Endothelial cell of umbilical vein (primary cell): Measurements from ENCODE around the gene CDK4. TPM values are rescaled to one million over a fixed set of nuclear protein-coding genes. Genes with fewer than 3 reads are reported as not detected.

Source experiments
- BruUV-seq: library from RNA; stranded (reverse); fragments of 400-500 nt; replicated peaks from 2 replicates; lab custom pipeline; 2021; lab: Mats Ljungman, UMichigan
- CTCF ChIA-PET: fragments of 300-600, 350-600 bp; sonication (Branson Sonifier 250); formaldehyde crosslinking; loops from one replicate; lab custom pipeline; 2021; ENCODE audit warnings: antibody characterized with exemption, inconsistent platforms; lab: Charles Lee
- POLR2A ChIA-PET: fragments of 300-600, 350-600 bp; sonication (Branson Sonifier 250); formaldehyde crosslinking; loops from one replicate; lab custom pipeline; 2021; ENCODE audit warnings: antibody characterized with exemption, inconsistent platforms; lab: Charles Lee
- DNase-seq: peaks from one replicate; pipeline ENCODE4 v3.0.0-alpha.2; 2011; ENCODE audit warnings: low read depth, low spot score
- FAIRE-seq: peaks from 2 replicates; lab custom pipeline; 2011; peaks lifted over from hg19 to GRCh38; lab: Jason Lieb, UNC
- H2AFZ ChIP-seq: 2 replicates; pipeline ENCODE4 v1.6.0; 2012; ENCODE audit warnings: low read depth, low read length, control low read depth, inconsistent platforms
- H3K27ac ChIP-seq: 2 replicates; pipeline ENCODE4 v1.5.1; 2011; ENCODE audit warnings: low read depth, mild to moderate bottlenecking, control low read depth, low read length, moderate library complexity; ENCODE audit not compliant: insufficient read depth
- H3K27me3 ChIP-seq, 2 experiments: 2 replicates each; pipeline versions ENCODE4 v1.6.0 to v1.6.1; 2011; ENCODE audit warnings: low read length in 2 of 2, mixed read lengths in 1 of 2; ENCODE audit not compliant: control insufficient read depth in 2 of 2, insufficient read depth in 2 of 2
- H3K36me3 ChIP-seq, 2 experiments: 2 replicates in 1 of 2; 3 replicates in 1 of 2; pipeline ENCODE4 v1.5.1; 2011; ENCODE audit warnings: low read length in 2 of 2, mild to moderate bottlenecking in 1 of 2, moderate library complexity in 1 of 2; ENCODE audit not compliant: control insufficient read depth in 2 of 2, insufficient read depth in 2 of 2; ENCODE audit errors: extremely low read depth in 1 of 2
- H3K4me1 ChIP-seq: 3 replicates; pipeline ENCODE4 v1.5.1; 2011; ENCODE audit warnings: mild to moderate bottlenecking, low read length; ENCODE audit not compliant: control insufficient read depth, insufficient read depth; ENCODE audit errors: extremely low read depth
- H3K4me2 ChIP-seq: 2 replicates; pipeline ENCODE4 v1.6.1; 2011; ENCODE audit warnings: low read length, control low read depth, mixed read lengths; ENCODE audit not compliant: insufficient read depth
- H3K4me3 ChIP-seq, 3 experiments: fragments of 200-600 bp in 1 of 3; sonication (generic), shearing (Covaris generic) in 1 of 3; replicated peaks in 1 of 3; 2 replicates each; pipeline ENCODE4 v1.5.1; 2011 to 2016; ENCODE audit warnings: control low read depth in 3 of 3, low read length in 3 of 3, mild to moderate bottlenecking in 2 of 3, inconsistent platforms in 1 of 3, low read depth in 1 of 3, moderate library complexity in 1 of 3; ENCODE audit not compliant: insufficient read depth in 1 of 3
- H3K79me2 ChIP-seq: 2 replicates; pipeline ENCODE4 v1.6.0; 2012; ENCODE audit warnings: low read length, inconsistent platforms; ENCODE audit not compliant: control insufficient read depth, insufficient read depth
- H3K9ac ChIP-seq: replicated peaks from 2 replicates; pipeline ENCODE3; 2011; ENCODE audit warnings: low read length, control low read depth; ENCODE audit not compliant: insufficient read depth; ENCODE audit errors: extremely low read depth
- H3K9me1 ChIP-seq: replicated peaks from 3 replicates; pipeline ENCODE4 v1.6.0; 2011; ENCODE audit warnings: mild to moderate bottlenecking, low read length; ENCODE audit not compliant: control insufficient read depth, insufficient read depth; ENCODE audit errors: extremely low read depth
- H3K9me3 ChIP-seq: replicated peaks from 2 replicates; pipeline ENCODE4 v1.5.1; 2012; ENCODE audit warnings: low read length, inconsistent platforms; ENCODE audit not compliant: control insufficient read depth, insufficient read depth
- H4K20me1 ChIP-seq: replicated peaks from 2 replicates; pipeline ENCODE3; 2011; ENCODE audit warnings: mild to moderate bottlenecking, low read length; ENCODE audit not compliant: control insufficient read depth, insufficient read depth; ENCODE audit errors: extremely low read depth
- EZH2 ChIP-seq: IDR thresholded peaks from 2 replicates; pipeline ENCODE4 v1.6.1; 2012; ENCODE audit warnings: borderline replicate concordance, low read depth, mild to moderate bottlenecking, moderate library complexity, low read length, inconsistent platforms; ENCODE audit not compliant: severe bottlenecking
- FOS ChIP-seq: IDR thresholded peaks from 2 replicates; pipeline ENCODE4 v1.6.1; 2011; ENCODE audit warnings: mild to moderate bottlenecking, low read length, moderate library complexity, borderline replicate concordance; ENCODE audit not compliant: insufficient read depth
- GATA2 ChIP-seq: IDR thresholded peaks from 2 replicates; pipeline ENCODE4 v1.7.0; 2011; ENCODE audit warnings: low read depth, mild to moderate bottlenecking, moderate library complexity, mixed read lengths, low read length; ENCODE audit not compliant: insufficient read length, insufficient read depth
- JUN ChIP-seq: IDR thresholded peaks from 2 replicates; pipeline ENCODE4 v1.6.1; 2011; ENCODE audit warnings: borderline replicate concordance, low read depth; ENCODE audit not compliant: insufficient read length, insufficient read depth
- MYC ChIP-seq: IDR thresholded peaks from one replicate; pipeline ENCODE4 v1.6.1; 2011; ENCODE audit warnings: mild to moderate bottlenecking, low read depth, low read length
- POLR2A ChIP-seq: IDR thresholded peaks from 2 replicates; pipeline ENCODE4 v1.6.1; 2012; ENCODE audit warnings: low read depth, mild to moderate bottlenecking, control low read depth, low read length
- dilution Hi-C: fragments of 300-500 bp; cut with MboI; formaldehyde crosslinking; loops from one replicate; pipeline ENCODE4 v1.15.0; 2019; ENCODE audit warnings: low sequenced_read_pairs; ENCODE audit not compliant: extremely low pct_ligation_motif_present
- intact Hi-C: fragments of 100-400 bp; cut with micrococcal nuclease; formaldehyde crosslinking; loops from one replicate; pipeline ENCODE4 v1.10.0; 2022
- polyA plus RNA-seq, 4 experiments: library from polyadenylated mRNA; depleted of rRNA in 3 of 4; stranded (reverse) in 3 of 4; unstranded in 1 of 4; fragments of >200 nt; gene quantifications; 2 replicates each; pipeline versions ENCODE4 v1.2.1 to v1.2.3, GENCODE V29; 2011 to 2012; ENCODE audit warnings: missing spikeins in 1 of 4
- total RNA-seq: library from RNA; stranded (reverse); gene quantifications from 2 replicates; pipeline ENCODE4 v1.2.3, GENCODE V29; 2021
- TF ChIP-seq, protein P1 (sequence below): IDR thresholded peaks from 2 replicates; pipeline ENCODE4 v1.6.1; 2011; ENCODE audit not compliant: insufficient read depth, insufficient read length

Gene CDK4
- total and polyA plus RNA-seq, 2 donors (not counting 3 experiments of a cell fraction or from before 2014, with no cell fraction given), result 171 to 332 TPM

DNA sequence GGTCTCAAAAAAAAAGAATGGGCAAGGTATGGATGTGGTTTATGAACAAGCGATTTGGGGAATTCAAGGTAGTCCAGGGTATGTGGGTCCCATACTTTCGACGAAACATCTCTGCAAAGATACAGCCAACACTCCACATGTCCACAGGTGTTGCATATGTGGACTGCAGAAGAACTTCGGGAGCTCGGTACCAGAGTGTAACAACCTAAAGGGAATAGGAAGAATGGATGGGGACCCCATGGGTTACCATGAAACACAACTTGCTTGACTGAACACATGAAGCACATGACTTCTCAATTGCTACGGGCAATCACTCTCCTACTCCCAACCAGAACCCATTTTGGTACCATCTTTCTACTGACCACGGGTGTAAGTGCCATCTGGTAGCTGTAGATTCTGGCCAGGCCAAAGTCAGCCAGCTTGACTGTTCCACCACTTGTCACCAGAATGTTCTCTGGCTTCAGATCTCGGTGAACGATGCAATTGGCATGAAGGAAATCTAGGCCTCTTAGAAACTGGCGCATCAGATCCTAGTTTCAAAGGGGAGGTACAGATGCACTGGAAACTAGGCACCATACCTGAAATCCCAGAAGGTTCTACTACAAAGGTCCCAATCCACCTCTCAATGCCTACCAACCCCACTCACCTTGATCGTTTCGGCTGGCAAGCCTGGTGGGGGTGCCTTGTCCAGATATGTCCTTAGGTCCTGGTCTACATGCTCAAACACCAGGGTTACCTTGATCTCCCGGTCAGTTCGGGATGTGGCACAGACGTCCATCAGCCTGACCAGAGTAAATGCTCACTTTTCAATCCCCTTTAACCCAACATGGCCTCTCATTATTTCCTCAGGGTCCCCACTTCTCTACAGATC, 1.3 kb downstream of the CDK4 start:
- no peak overlapping the region for H3K27ac ChIP-seq
- peaks cover 15% of the 10 kb centered on the region for H3K4me1 ChIP-seq
- H3K9me3 ChIP-seq, result no peaks in the 10 kb centered on the region
- DNase-seq (no peak), FAIRE-seq (no peak)
- ChIA-PET POLR2A (no interaction called here), CTCF (interaction anchor here (1.9 kb wide), 1 partner anchor 25 kb away, joined by 4 read pairs; no protein-coding TSS in a partner anchor)
- no peak for TF ChIP-seq JUN
- no peak for TF ChIP-seq POLR2A
- TF ChIP-seq EZH2, result no peak
- TF ChIP-seq MYC, result no peak
- no peak for TF ChIP-seq GATA2
- TF ChIP-seq, protein P1, sequence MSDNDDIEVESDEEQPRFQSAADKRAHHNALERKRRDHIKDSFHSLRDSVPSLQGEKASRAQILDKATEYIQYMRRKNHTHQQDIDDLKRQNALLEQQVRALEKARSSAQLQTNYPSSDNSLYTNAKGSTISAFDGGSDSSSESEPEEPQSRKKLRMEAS, result no peak
- no peak for TF ChIP-seq FOS
- peak overlapping the region; percentile 86 for H3K4me2 ChIP-seq
- intact Hi-C loops (no loop called here), dilution Hi-C loops (no loop called here)
- H3K36me3 ChIP-seq, result peaks cover 4 to 22% of the 10 kb centered on the region in 2 experiments
- BruUV-seq, result no TSS peak
- peaks cover 13 to 16% of the 10 kb centered on the region in 2 experiments for H3K27me3 ChIP-seq
- H3K4me3 ChIP-seq, result peak overlapping the region; percentile 19 to 78 (median 61)
- no peak overlapping the region for H2AFZ ChIP-seq
- H3K9ac ChIP-seq, result peak overlapping the region; percentile 88
- peaks cover 19% of the 10 kb centered on the region for H3K79me2 ChIP-seq
- H4K20me1 ChIP-seq, result no peaks in the 10 kb centered on the region
- no peaks in the 10 kb centered on the region for H3K9me1 ChIP-seq
